Right lobe of liver (tissue), 6 donors: ENCODE data around the gene FTO. TPM values are rescaled to one million over a fixed set of nuclear protein-coding genes. Genes with fewer than 3 reads are reported as not detected.

ENCODE experiments used
- ATAC-seq, 4 donors: fragments of 200-7000 bp; cut with Tn5 transposase; one replicate each; pipeline ENCODE4 v1.9.1; 2020; ENCODE audit warnings: mild to moderate bottlenecking in 4 of 4, moderate library complexity in 4 of 4
- DNase-seq, 3 donors: peaks; one replicate each; pipeline ENCODE4 v3.0.0-alpha.2; 2020
- H3K27ac ChIP-seq, 3 donors: fragments of 200-600 bp; one replicate each; pipeline ENCODE4 v1.8.0; 2022
- H3K27me3 ChIP-seq, 2 donors: fragments of 200-600 bp; one replicate each; pipeline ENCODE4 v1.8.0; 2022
- H3K36me3 ChIP-seq, 4 donors: fragments of 200-600 bp; sonication (generic) in 1 of 4; one replicate each; pipeline versions ENCODE4 v1.5.1 to v1.8.0; 2017 to 2022; ENCODE audit warnings: control low read depth in 1 of 4
- H3K4me1 ChIP-seq, 4 donors: fragments of 200-600 bp; sonication (generic) in 1 of 4; one replicate each; pipeline versions ENCODE4 v1.5.1 to v1.8.0; 2017 to 2022; ENCODE audit warnings: control low read depth in 1 of 4
- H3K4me3 ChIP-seq, 3 donors: fragments of 200-600 bp; one replicate each; pipeline ENCODE4 v1.8.0; 2022
- H3K9me3 ChIP-seq, 4 donors: fragments of 200-600 bp; sonication (generic) in 1 of 4; one replicate each; pipeline versions ENCODE4 v1.5.1 to v1.8.0; 2017 to 2022; ENCODE audit warnings: control low read depth in 1 of 4
- POLR2A ChIP-seq: fragments of 450-650 bp; IDR thresholded peaks from one replicate; pipeline ENCODE4 v1.6.1; 2017; ENCODE audit warnings: antibody characterized with exemption, mild to moderate bottlenecking
- WGBS: methylation state at CpG from one replicate; pipeline ENCODE4 v1.1.6; 2018; ENCODE audit warnings: low coverage, low lambda C conversion rate; ENCODE audit not compliant: insufficient coverage; ENCODE audit errors: missing lambda C conversion rate; 5-methylcytosine and 5-hydroxymethylcytosine counted together
- intact Hi-C, 2 donors: fragments of 100-400 bp; cut with DNase I; formaldehyde crosslinking; loops; one replicate each; pipeline versions ENCODE4 v1.11.2 to v1.14.1; 2022
- total RNA-seq, 6 experiments: library from RNA; depleted of rRNA in 2 of 6; stranded (reverse); fragments of >200 nt in 2 of 6; fragmentation: NEBNext Ultra II Directional in 3 of 6; extraction: Animal tissue kit (Norgen Biotek cat#: 25700) in 3 of 6; gene quantifications; one replicate each; pipeline versions ENCODE4 v1.1.0 to v1.2.4, GENCODE V29; 2016 to 2023
- TF ChIP-seq, protein P1 (sequence below), 4 donors: fragments of 200-600 bp in 3 of 4; fragments of 450-650 bp in 1 of 4; IDR thresholded peaks; one replicate each; pipeline versions ENCODE4 v1.5.1 to v1.8.0; 2016 to 2022; ENCODE audit warnings: antibody characterized with exemption in 4 of 4, mild to moderate bottlenecking in 2 of 4
- donor health status: DM: no; HTN: yes; CAD: no.
- donor health status: DM: no; HTN: no; CAD: no.
- donor health status: DM: no; HTN: no; CAD: no.
- donor health status: DM: no; HTN: yes; CAD: no.
- donor health status: DM: no; HTN: yes; CAD: no.

Gene FTO
- total RNA-seq, 6 experiments from 2014 or later: 28.9 to 51.6 (median 33.6) TPM

DNA sequence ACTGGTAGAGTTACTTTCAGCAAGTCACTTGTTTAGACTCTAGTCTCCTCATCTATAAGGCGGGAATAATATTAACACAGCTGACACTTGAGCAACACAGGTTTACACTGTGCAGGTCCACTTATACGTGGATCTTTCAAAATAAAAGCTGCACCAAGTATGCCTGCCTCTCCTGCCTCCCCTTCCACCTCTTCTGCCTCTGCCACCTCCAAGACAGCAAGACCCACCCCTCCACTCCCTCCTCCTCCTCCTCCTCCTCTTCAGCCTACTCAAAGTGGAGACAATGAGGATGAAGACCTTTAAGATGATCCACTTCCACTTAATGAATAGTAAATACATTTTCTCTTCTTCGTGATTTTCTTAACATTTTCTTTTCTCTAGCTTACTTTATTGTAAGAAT, 285.6 kb downstream of the FTO start:
- intact Hi-C loops: no loop called here
- ATAC-seq (no peak), DNase-seq (no peak)
- Histone ChIP-seq H3K4me3 (no peak overlapping the region), H3K27ac (no peak overlapping the region), H3K9me3 (no peaks in the 10 kb centered on the region), H3K36me3 (no peaks in the 10 kb centered on the region), H3K27me3 (no peaks in the 10 kb centered on the region), H3K4me1 (peaks cover 0 to 4% (median 0%) of the 10 kb centered on the region in 4 donors)
- WGBS: 75% methylated on average over 2 of the region's 3 CpGs
- TF ChIP-seq, protein P1, sequence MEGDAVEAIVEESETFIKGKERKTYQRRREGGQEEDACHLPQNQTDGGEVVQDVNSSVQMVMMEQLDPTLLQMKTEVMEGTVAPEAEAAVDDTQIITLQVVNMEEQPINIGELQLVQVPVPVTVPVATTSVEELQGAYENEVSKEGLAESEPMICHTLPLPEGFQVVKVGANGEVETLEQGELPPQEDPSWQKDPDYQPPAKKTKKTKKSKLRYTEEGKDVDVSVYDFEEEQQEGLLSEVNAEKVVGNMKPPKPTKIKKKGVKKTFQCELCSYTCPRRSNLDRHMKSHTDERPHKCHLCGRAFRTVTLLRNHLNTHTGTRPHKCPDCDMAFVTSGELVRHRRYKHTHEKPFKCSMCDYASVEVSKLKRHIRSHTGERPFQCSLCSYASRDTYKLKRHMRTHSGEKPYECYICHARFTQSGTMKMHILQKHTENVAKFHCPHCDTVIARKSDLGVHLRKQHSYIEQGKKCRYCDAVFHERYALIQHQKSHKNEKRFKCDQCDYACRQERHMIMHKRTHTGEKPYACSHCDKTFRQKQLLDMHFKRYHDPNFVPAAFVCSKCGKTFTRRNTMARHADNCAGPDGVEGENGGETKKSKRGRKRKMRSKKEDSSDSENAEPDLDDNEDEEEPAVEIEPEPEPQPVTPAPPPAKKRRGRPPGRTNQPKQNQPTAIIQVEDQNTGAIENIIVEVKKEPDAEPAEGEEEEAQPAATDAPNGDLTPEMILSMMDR (IDR thresholded peaks at IDR 0.05): no peak
- no peak for TF ChIP-seq POLR2A

DNA sequence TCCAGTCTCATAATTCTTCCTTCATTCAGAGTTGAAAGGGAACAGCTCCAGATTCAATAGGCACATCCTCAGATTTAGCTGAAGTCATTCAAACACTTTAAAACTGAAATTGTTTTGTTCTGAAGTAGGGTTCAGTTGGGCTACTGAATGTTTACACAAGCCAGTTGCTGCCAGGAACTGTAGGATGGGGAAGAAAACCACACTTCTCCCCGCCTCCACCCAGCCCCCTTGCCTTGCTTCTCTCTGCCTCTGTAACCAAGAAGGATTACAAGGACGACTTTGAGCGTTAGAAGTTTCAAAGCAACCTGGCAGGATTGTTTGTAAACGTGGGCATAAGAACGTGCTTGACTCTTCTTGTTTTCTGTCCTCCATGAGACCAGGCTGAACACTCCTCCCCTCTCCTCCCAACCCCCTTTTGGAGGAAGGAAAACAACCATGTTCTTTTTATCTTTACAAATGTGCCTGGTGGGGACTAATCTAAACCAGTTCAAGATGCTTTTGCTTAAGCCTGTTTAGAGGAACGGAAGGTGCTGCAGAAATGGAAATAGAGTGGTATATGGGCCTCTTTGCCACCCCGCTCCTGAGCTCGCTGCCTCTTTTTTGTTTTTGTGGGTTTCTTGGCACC, 287.9 kb downstream of the FTO start:
- Histone ChIP-seq H3K9me3 (no peaks in the 10 kb centered on the region), H3K27ac (no peak overlapping the region), H3K36me3 (no peaks in the 10 kb centered on the region), H3K4me3 (no peak overlapping the region), H3K27me3 (no peaks in the 10 kb centered on the region), H3K4me1 (peaks cover 0 to 4% (median 0%) of the 10 kb centered on the region in 4 donors)
- ATAC-seq: peak in 1 of 4 donors; percentile 28
- DNase-seq: no peak
- intact Hi-C loops: no loop called here
- TF ChIP-seq, protein P1 (IDR thresholded peaks at IDR 0.05): no peak
- 55% methylated on average over 7 of the region's 8 CpGs for WGBS

DNA sequence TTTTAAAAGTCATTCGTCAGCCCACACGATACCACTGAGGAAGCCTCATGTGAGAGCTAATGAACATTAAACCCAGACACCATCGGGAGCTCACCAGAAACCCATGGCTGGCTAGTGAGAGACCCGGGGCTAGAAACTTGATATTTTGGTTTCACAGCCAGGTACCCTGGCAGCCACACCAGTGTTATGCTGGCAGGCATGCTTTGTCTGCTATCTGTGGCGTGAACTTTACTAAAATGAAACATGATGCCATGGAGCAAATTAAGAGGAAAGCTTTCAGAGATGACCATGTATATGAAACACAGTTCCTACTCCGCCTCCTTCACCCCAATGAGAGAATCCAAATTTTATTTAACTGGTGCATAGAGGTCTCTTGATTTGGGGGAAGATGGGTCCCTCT, 291.4 kb downstream of the FTO start:
- intact Hi-C loops: no loop called here
- no peak overlapping the region for H3K27ac ChIP-seq
- 84% methylated on average over 6 of the region's 6 CpGs for WGBS
- H3K9me3 ChIP-seq: no peaks in the 10 kb centered on the region
- ATAC-seq (no peak), DNase-seq (no peak)
- no peaks in the 10 kb centered on the region for H3K36me3 ChIP-seq
- peaks cover 0 to 14% (median 0%) of the 10 kb centered on the region in 4 donors for H3K4me1 ChIP-seq
- no peaks in the 10 kb centered on the region for H3K27me3 ChIP-seq
- H3K4me3 ChIP-seq: no peak overlapping the region
- TF ChIP-seq, protein P1 (IDR thresholded peaks at IDR 0.05): no peak
- TF ChIP-seq POLR2A: no peak

DNA sequence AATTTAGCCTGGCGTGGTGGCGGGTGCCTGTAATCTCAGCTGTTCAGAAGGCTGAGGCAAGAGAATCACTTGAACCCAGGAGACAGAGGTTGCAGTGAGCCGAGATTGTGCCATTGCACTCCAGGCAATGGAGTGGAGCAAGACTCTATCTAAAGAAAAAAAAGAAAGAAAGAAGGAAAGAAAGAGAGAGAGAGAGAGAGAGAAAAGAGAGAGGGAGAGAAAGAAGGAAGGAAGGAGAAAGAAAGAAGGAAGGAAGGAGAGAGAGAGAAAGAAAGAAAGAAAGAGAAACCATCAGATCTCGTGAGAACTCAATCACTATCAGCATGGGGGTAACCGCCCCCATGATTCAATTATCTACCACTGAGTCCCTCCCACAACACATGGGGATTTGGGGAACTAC, 293.0 kb downstream of the FTO start:
- intact Hi-C loops: no loop called here
- DNase-seq (no peak), ATAC-seq (no peak)
- Histone ChIP-seq H3K27ac (no peak overlapping the region), H3K36me3 (no peaks in the 10 kb centered on the region), H3K4me1 (peaks cover 0 to 9% (median 0%) of the 10 kb centered on the region in 4 donors), H3K4me3 (no peak overlapping the region), H3K27me3 (no peaks in the 10 kb centered on the region), H3K9me3 (no peaks in the 10 kb centered on the region)
- WGBS: 85% methylated on average over 5 of the region's 5 CpGs
- TF ChIP-seq POLR2A: no peak
- TF ChIP-seq, protein P1 (IDR thresholded peaks at IDR 0.05): no peak
